Measurements from ENCODE around the gene RNF41. TPM values are rescaled to one million over a fixed set of nuclear protein-coding genes. Genes with fewer than 3 reads are reported as not detected.

Gene RNF41
- polyA plus RNA-seq, 1 of the 3 experiments (the other 2 are of a cell fraction) = 127 TPM

GRCh38 chr12:56241424-56242303 is 19.9 kb upstream of the RNF41 start (continued):
- TF ChIP-seq RXRA (IDR thresholded peaks at IDR 0.05; ENCODE audit: borderline replicate concordance, low read depth) = no peak
- no peak for TF ChIP-seq SIN3A (IDR thresholded peaks at IDR 0.05; ENCODE audit: borderline replicate concordance, low read depth, low read length)
- TF ChIP-seq TCF12 (IDR thresholded peaks at IDR 0.05) = no peak
- TF ChIP-seq POLR2AphosphoS5 (IDR thresholded peaks at IDR 0.05; ENCODE audit: low read depth, low read length) = no peak
- TF ChIP-seq RCOR1 (IDR thresholded peaks at IDR 0.05; ENCODE audit: low read length) = no peak
- TF ChIP-seq CTCF (IDR thresholded peaks at IDR 0.05) = no peak
- no peak for TF ChIP-seq FOXJ3 (CRISPR knock-in tag; IDR thresholded peaks at IDR 0.05)

- no peaks in the 10 kb centered on the region for H3K27me3 ChIP-seq (ENCODE audit: insufficient read depth)
- H4K20me1 ChIP-seq (ENCODE audit: insufficient read depth) = peaks cover 9% of the 10 kb centered on the region; the same call in 1 of the 2 replicates
- DNase-seq = no peak
Observed at GRCh38 chr12:56237552-56237951, 15.8 kb upstream of the RNF41 start.

More at GRCh38 chr12:56237552-56237951, 15.8 kb upstream of the RNF41 start:
- H3K9me2 ChIP-seq = no peaks in the 10 kb centered on the region
- no peak overlapping the region for H3K9ac ChIP-seq
- WGBS (ENCODE audit: low lambda C conversion rate) = 83% methylated on average over 8 of the region's 11 CpGs
- H2AFZ ChIP-seq (ENCODE audit: low read depth) = no peak overlapping the region
- POLR2A ChIA-PET = interaction anchor here (0.6 to 1.6 kb wide), 3 partner anchors 11 to 49 kb away, joined by 3 to 5 read pairs (median 3); partner anchors contain the start of gene RNF41
- no peak overlapping the region for H3K4me3 ChIP-seq (ENCODE audit: low read depth in 2 of 2, low read length in 1 of 2)
- H3K4me2 ChIP-seq = no peak overlapping the region
- H3K4me1 ChIP-seq (ENCODE audit: control insufficient read depth in 1 of 2, insufficient read depth in 2 of 2, low read depth in 1 of 2, low read length in 1 of 2) = peaks cover 0 to 7% of the 10 kb centered on the region in 2 experiments; a peak in 1 of 4 replicates
- H3F3A ChIP-seq (replicated peaks; ENCODE audit: insufficient read depth) = peaks cover 14% of the 10 kb centered on the region
- no peaks in the 10 kb centered on the region for H3K9me3 ChIP-seq
- H3K36me3 ChIP-seq (replicated peaks in 1 of 2; ENCODE audit: control insufficient read depth in 1 of 2, insufficient read depth in 2 of 2, low read length in 1 of 2) = peaks cover 8 to 59% of the 10 kb centered on the region in 2 experiments
- CTCF ChIA-PET = interaction anchor here (1.4 to 1.9 kb wide), 2 partner anchors 20 to 48 kb away, joined by 6 to 7 read pairs; partner anchors contain the start of genes ANKRD52 and SMARCC2
- no peak overlapping the region for H3K27ac ChIP-seq (ENCODE audit: low read depth in 2 of 2, low read length in 1 of 2)
- TF ChIP-seq EP300 (IDR thresholded peaks at IDR 0.05; ENCODE audit: borderline replicate concordance in 1 of 2, low read depth in 1 of 2, low read length in 1 of 2) (no peak), REST (IDR thresholded peaks at IDR 0.05; ENCODE audit: low read depth, low read length) (no peak), MXI1 (IDR thresholded peaks at IDR 0.05; ENCODE audit: low read depth, low read length) (no peak), FOSL2 (IDR thresholded peaks at IDR 0.05; ENCODE audit: borderline replicate concordance, low read depth) (no peak), POLR2AphosphoS5 (IDR thresholded peaks at IDR 0.05; ENCODE audit: low read depth, low read length) (no peak), RXRA (IDR thresholded peaks at IDR 0.05; ENCODE audit: borderline replicate concordance, low read depth) (no peak), TEAD4 (IDR thresholded peaks at IDR 0.05; ENCODE audit: borderline replicate concordance, insufficient read depth) (no peak), FOXM1 (IDR thresholded peaks at IDR 0.05; ENCODE audit: low read depth) (no peak), TCF12 (IDR thresholded peaks at IDR 0.05) (no peak), CHD2 (IDR thresholded peaks at IDR 0.05; ENCODE audit: low read length, partially characterized antibody) (no peak), TAF1 (IDR thresholded peaks at IDR 0.05; ENCODE audit: borderline replicate concordance, low read depth, low read length) (no peak), GABPA (IDR thresholded peaks at IDR 0.05; ENCODE audit: low read depth) (no peak), RFX5 (IDR thresholded peaks at IDR 0.05; ENCODE audit: low read length) (no peak), NRF1 (IDR thresholded peaks at IDR 0.05; ENCODE audit: low read depth, low read length) (no peak)
- TF ChIP-seq, protein P1, sequence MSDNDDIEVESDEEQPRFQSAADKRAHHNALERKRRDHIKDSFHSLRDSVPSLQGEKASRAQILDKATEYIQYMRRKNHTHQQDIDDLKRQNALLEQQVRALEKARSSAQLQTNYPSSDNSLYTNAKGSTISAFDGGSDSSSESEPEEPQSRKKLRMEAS (IDR thresholded peaks at IDR 0.05; ENCODE audit: low read depth) = no peak
- TF ChIP-seq, protein P2, sequence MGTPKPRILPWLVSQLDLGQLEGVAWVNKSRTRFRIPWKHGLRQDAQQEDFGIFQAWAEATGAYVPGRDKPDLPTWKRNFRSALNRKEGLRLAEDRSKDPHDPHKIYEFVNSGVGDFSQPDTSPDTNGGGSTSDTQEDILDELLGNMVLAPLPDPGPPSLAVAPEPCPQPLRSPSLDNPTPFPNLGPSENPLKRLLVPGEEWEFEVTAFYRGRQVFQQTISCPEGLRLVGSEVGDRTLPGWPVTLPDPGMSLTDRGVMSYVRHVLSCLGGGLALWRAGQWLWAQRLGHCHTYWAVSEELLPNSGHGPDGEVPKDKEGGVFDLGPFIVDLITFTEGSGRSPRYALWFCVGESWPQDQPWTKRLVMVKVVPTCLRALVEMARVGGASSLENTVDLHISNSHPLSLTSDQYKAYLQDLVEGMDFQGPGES (IDR thresholded peaks at IDR 0.05; ENCODE audit: low read depth, low read length) = no peak
- H3K79me2 ChIP-seq (ENCODE audit: insufficient read depth) = peaks cover 3% of the 10 kb centered on the region; the same call in 1 of the 2 replicates
